ENCODE results near the gene CDC37L1.

DNA sequence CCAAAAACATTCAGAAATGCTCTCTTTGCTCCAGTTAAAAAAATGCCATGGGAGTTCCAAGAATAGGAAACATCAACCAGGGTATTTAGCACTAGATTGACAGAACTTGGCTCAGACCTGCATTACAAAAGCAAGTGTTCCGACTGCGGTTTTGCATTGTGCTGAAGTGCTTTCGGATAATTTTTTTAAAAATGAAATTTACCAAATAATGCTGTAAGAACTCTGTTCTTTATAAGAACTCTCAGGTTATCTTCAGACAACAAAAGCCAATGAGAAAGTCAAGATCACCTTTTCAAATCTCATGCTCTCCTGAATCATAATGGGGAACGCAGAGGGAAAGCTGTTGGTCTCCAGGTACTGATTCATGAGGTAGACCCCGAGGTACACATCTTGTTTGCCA lies 17.8 kb upstream of the CDC37L1 start:
- TF ChIP-seq, protein P1, sequence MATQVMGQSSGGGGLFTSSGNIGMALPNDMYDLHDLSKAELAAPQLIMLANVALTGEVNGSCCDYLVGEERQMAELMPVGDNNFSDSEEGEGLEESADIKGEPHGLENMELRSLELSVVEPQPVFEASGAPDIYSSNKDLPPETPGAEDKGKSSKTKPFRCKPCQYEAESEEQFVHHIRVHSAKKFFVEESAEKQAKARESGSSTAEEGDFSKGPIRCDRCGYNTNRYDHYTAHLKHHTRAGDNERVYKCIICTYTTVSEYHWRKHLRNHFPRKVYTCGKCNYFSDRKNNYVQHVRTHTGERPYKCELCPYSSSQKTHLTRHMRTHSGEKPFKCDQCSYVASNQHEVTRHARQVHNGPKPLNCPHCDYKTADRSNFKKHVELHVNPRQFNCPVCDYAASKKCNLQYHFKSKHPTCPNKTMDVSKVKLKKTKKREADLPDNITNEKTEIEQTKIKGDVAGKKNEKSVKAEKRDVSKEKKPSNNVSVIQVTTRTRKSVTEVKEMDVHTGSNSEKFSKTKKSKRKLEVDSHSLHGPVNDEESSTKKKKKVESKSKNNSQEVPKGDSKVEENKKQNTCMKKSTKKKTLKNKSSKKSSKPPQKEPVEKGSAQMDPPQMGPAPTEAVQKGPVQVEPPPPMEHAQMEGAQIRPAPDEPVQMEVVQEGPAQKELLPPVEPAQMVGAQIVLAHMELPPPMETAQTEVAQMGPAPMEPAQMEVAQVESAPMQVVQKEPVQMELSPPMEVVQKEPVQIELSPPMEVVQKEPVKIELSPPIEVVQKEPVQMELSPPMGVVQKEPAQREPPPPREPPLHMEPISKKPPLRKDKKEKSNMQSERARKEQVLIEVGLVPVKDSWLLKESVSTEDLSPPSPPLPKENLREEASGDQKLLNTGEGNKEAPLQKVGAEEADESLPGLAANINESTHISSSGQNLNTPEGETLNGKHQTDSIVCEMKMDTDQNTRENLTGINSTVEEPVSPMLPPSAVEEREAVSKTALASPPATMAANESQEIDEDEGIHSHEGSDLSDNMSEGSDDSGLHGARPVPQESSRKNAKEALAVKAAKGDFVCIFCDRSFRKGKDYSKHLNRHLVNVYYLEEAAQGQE (IDR thresholded peaks at IDR 0.05; ENCODE audit: low read depth) = no peak
- TF ChIP-seq, protein P2, sequence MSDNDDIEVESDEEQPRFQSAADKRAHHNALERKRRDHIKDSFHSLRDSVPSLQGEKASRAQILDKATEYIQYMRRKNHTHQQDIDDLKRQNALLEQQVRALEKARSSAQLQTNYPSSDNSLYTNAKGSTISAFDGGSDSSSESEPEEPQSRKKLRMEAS (IDR thresholded peaks at IDR 0.05) = no peak
- no peak for TF ChIP-seq TAF1 (IDR thresholded peaks at IDR 0.05; ENCODE audit: low read depth)
- TF ChIP-seq YY1 (IDR thresholded peaks at IDR 0.05; ENCODE audit: low read depth) = no peak
- TF ChIP-seq EP300 (IDR thresholded peaks at IDR 0.05; ENCODE audit: borderline replicate concordance) = no peak
- TF ChIP-seq CREB1 (IDR thresholded peaks at IDR 0.05; ENCODE audit: low read depth) = no peak
- TF ChIP-seq FOXM1 (IDR thresholded peaks at IDR 0.05; ENCODE audit: borderline replicate concordance, low read depth) = no peak
- no peak for TF ChIP-seq ZBTB7A (IDR thresholded peaks at IDR 0.05; ENCODE audit: low read depth)

All from Ishikawa (cell line).